Psoas muscle (tissue), 8 donors: Measurements from ENCODE around the gene PGPEP1. TPM values are rescaled to one million over a fixed set of nuclear protein-coding genes. Genes with fewer than 3 reads are reported as not detected.
A peak's percentile ranks its signal among the peaks of the same experiment; 100 is the strongest.

Source experiments
- ATAC-seq, 4 donors: fragments of 200-7000 bp; cut with Tn5 transposase; one replicate each; pipeline ENCODE4 v1.9.1; 2020; ENCODE audit warnings: moderate library complexity in 3 of 4, mild to moderate bottlenecking in 2 of 4
- DNase-seq, 2 donors: peaks; one replicate each; pipeline ENCODE4 v3.0.0-alpha.2; 2020
- H3K27ac ChIP-seq: fragments of 200-600 bp; one replicate; pipeline ENCODE4 v1.8.0; 2022
- H3K27me3 ChIP-seq, 3 donors: fragments of 200-600 bp in 1 of 3; one replicate each; pipeline versions ENCODE4 v1.6.1 to v1.8.0; 2013 to 2022; ENCODE audit warnings: low read length in 2 of 3, mild to moderate bottlenecking in 2 of 3, moderate library complexity in 1 of 3; ENCODE audit not compliant: insufficient read depth in 3 of 3
- H3K36me3 ChIP-seq, 2 donors: fragments of 200-600 bp in 1 of 2; one replicate each; pipeline versions ENCODE4 v1.6.1 to v1.8.0; 2013 to 2022; ENCODE audit warnings: low read depth in 1 of 2, mild to moderate bottlenecking in 1 of 2, moderate library complexity in 1 of 2; ENCODE audit not compliant: insufficient read depth in 1 of 2
- H3K4me1 ChIP-seq: fragments of 200-600 bp; one replicate; pipeline ENCODE4 v1.8.0; 2022
- H3K4me3 ChIP-seq: fragments of 200-600 bp; one replicate; pipeline ENCODE4 v1.8.0; 2022; ENCODE audit warnings: mild to moderate bottlenecking
- H3K9me3 ChIP-seq: fragments of 200-600 bp; one replicate; pipeline ENCODE4 v1.8.0; 2022
- CTCF ChIP-seq: fragments of 200-600 bp; IDR thresholded peaks from one replicate; pipeline ENCODE4 v1.8.0; 2022; ENCODE audit warnings: antibody characterized with exemption
- WGBS, 3 donors: extraction: QIAGEN DNeasy Blood & Tissue Kit; methylation state at CpG; one replicate each; pipeline versions ENCODE4 v1.1.6 to v1.1.7; 2013; 5-methylcytosine and 5-hydroxymethylcytosine counted together
- intact Hi-C, 2 donors: fragments of 100-400 bp; cut with DNase I; formaldehyde crosslinking; loops; one replicate each; pipeline versions ENCODE4 v1.11.0 to v1.14.2; 2022
- polyA plus RNA-seq, 3 donors: library from polyadenylated mRNA; stranded (reverse); fragments of 200-250 nt; gene quantifications; one replicate each; pipeline ENCODE4 v1.2.3, GENCODE V29; 2013
- total RNA-seq, 4 donors: library from RNA; stranded (reverse); fragmentation: NEBNext Ultra II Directional in 2 of 4; extraction: Animal tissue kit (Norgen Biotek cat#: 25700) in 2 of 4; gene quantifications; one replicate each; pipeline versions ENCODE4 v1.2.1 to v1.2.4, GENCODE V29; 2021 to 2023
- donor health status: healthy with polysubstance abuse.
- donor health status: DM: no; HTN: no; CAD: no; lungs with moderate emphysema.
- donor health status: Bipolar disorder and iron deficiency.
- donor health status: healthy.
- donor health status: DM: yes; HTN: yes; CAD: no.
- donor health status: DM: no; HTN: no; CAD: no.
- donor health status: DM: no; HTN: no; CAD: no.
- donor health status: DM: yes; HTN: yes; CAD: no.

The PGPEP1 gene
- total and polyA plus RNA-seq, 7 donors, result 8.0 to 47.8 (median 18.3) TPM

GRCh38 chr19:18388960-18389725 is 48.7 kb downstream of the PGPEP1 start:
- intact Hi-C loops, result loop anchor here (2.0 kb wide), 1 partner anchor 22 kb away; no protein-coding TSS in a partner anchor
- no peaks in the 10 kb centered on the region for H3K36me3 ChIP-seq
- peak overlapping the region; percentile 59 for H3K4me3 ChIP-seq
- peaks cover 0 to 6% (median 3%) of the 10 kb centered on the region in 3 donors for H3K27me3 ChIP-seq
- peaks cover 8% of the 10 kb centered on the region for H3K4me1 ChIP-seq
- ATAC-seq, result no peak
- no peaks in the 10 kb centered on the region for H3K9me3 ChIP-seq
- no peak for TF ChIP-seq CTCF
- WGBS, 3 donors, result 79 to 86% (median 84%) methylated on average over 13 of the region's 13 CpGs
- no peak for DNase-seq
- H3K27ac ChIP-seq, result peak overlapping the region; percentile 50

- intact Hi-C loops, result loop anchor here (2.0 kb wide), 1 partner anchor 21 kb away; no protein-coding TSS in a partner anchor
- Histone ChIP-seq H3K9me3 (no peaks in the 10 kb centered on the region), H3K27ac (no peak overlapping the region), H3K27me3 (peaks cover 0 to 3% (median 3%) of the 10 kb centered on the region in 3 donors), H3K4me1 (peaks cover 8% of the 10 kb centered on the region), H3K4me3 (no peak overlapping the region), H3K36me3 (no peaks in the 10 kb centered on the region)
- DNase-seq (no peak), ATAC-seq (no peak)
- TF ChIP-seq CTCF, result no peak
Observed at GRCh38 chr19:18389726-18390064, 49.3 kb downstream of the PGPEP1 start.

- H3K9me3 ChIP-seq, result no peaks in the 10 kb centered on the region
- no peak overlapping the region for H3K4me3 ChIP-seq
- H3K4me1 ChIP-seq, result peaks cover 8% of the 10 kb centered on the region
- no peak for TF ChIP-seq CTCF
- WGBS, 3 donors, result 87 to 97% (median 95%) methylated on average over 6 of the region's 6 CpGs
- DNase-seq, result no peak
- no peak for ATAC-seq
- intact Hi-C loops, result no loop called here
- no peaks in the 10 kb centered on the region for H3K36me3 ChIP-seq
- H3K27ac ChIP-seq, result no peak overlapping the region
- H3K27me3 ChIP-seq, result peaks cover 0 to 2% (median 0%) of the 10 kb centered on the region in 3 donors
Observed at GRCh38 chr19:18390065-18390907, 49.9 kb downstream of the PGPEP1 start.

- 80 to 86% (median 84%) methylated on average over 8 to 9 of the region's 9 CpGs for WGBS, 3 donors
- H3K4me3 ChIP-seq, result no peak overlapping the region
Observed at GRCh38 chr19:18391509-18392075, 51.2 kb downstream of the PGPEP1 start.

More at GRCh38 chr19:18391509-18392075, 51.2 kb downstream of the PGPEP1 start:
- DNase-seq (no peak), ATAC-seq (no peak)
- Histone ChIP-seq H3K4me1 (peaks cover 14% of the 10 kb centered on the region), H3K36me3 (no peaks in the 10 kb centered on the region), H3K9me3 (no peaks in the 10 kb centered on the region), H3K27me3 (no peaks in the 10 kb centered on the region), H3K27ac (no peak overlapping the region)
- no peak for TF ChIP-seq CTCF
- intact Hi-C loops, result no loop called here
